Measurements from ENCODE around the gene HYAL2. TPM values are rescaled to one million over a fixed set of nuclear protein-coding genes. Genes with fewer than 3 reads are reported as not detected.

Gene HYAL2
- total RNA-seq, 1 experiment from 2014 or later, result 29.6 TPM

GRCh38 chr3:50327129-50327528 is 4.6 kb upstream of the HYAL2 start:
- DNase-seq, result no peak
- TF ChIP-seq, protein P1, sequence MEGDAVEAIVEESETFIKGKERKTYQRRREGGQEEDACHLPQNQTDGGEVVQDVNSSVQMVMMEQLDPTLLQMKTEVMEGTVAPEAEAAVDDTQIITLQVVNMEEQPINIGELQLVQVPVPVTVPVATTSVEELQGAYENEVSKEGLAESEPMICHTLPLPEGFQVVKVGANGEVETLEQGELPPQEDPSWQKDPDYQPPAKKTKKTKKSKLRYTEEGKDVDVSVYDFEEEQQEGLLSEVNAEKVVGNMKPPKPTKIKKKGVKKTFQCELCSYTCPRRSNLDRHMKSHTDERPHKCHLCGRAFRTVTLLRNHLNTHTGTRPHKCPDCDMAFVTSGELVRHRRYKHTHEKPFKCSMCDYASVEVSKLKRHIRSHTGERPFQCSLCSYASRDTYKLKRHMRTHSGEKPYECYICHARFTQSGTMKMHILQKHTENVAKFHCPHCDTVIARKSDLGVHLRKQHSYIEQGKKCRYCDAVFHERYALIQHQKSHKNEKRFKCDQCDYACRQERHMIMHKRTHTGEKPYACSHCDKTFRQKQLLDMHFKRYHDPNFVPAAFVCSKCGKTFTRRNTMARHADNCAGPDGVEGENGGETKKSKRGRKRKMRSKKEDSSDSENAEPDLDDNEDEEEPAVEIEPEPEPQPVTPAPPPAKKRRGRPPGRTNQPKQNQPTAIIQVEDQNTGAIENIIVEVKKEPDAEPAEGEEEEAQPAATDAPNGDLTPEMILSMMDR (conservative IDR thresholded peaks at IDR 0.05), result no peak
- TF ChIP-seq EZH2 (IDR thresholded peaks at IDR 0.05; ENCODE audit: low read depth), result no peak
- H3K27me3 ChIP-seq (ENCODE audit: insufficient read depth, low read depth), result no peaks in the 10 kb centered on the region
- H3K36me3 ChIP-seq (ENCODE audit: low read depth), result no peaks in the 10 kb centered on the region
- H3K4me1 ChIP-seq (replicated peaks; ENCODE audit: insufficient read depth), result peaks cover 3% of the 10 kb centered on the region; the same call in 1 of the 2 replicates
- H3K4me3 ChIP-seq, result peak overlapping the region; percentile 90
- peak overlapping the region; percentile 94 for H3K4me2 ChIP-seq
- ChIA-PET CTCF (no interaction called here), POLR2A (ENCODE audit: unreplicated experiment) (no interaction called here)
- no peak overlapping the region for H3K27ac ChIP-seq
- peaks cover 21% of the 10 kb centered on the region for H3F3A ChIP-seq (ENCODE audit: insufficient read depth, low read depth)
- H4K20me1 ChIP-seq (ENCODE audit: insufficient read depth), result no peaks in the 10 kb centered on the region; the same call in 1 of the 2 replicates
- H2AFZ ChIP-seq, result no peak overlapping the region
- H3K79me2 ChIP-seq (ENCODE audit: low read depth), result peaks cover 17% of the 10 kb centered on the region
- no peaks in the 10 kb centered on the region for H3K9me2 ChIP-seq (ENCODE audit: insufficient read depth)
- no peaks in the 10 kb centered on the region for H3K9me3 ChIP-seq (ENCODE audit: insufficient read depth, low read depth)
- intact Hi-C loops (cut with micrococcal nuclease; ENCODE audit: unreplicated experiment), result no loop called here
- BruUV-seq (replicated peaks), result TSS peak; percentile 28

DNA sequence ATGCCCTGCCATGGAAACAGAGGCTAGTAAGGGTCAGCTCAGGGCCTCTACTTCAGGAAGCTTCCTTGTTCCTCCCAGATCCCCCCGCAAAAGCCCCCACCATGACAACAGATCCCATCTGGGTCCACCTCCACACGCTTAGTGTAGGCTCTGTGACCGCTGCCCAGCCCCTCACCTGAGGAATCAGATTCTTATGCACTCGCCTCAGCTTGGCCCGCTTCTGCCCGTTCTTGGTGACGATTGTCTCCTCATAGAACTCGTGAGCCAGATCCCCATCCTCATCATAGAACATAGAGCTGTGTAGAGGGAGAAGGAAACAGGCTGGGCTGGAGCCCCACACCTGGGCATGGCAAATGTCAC is 3.6 kb upstream of the HYAL2 start:
- BruUV-seq (replicated peaks), result no TSS peak
- Histone ChIP-seq H3K79me2 (ENCODE audit: low read depth) (peaks cover 17% of the 10 kb centered on the region), H3K9me2 (ENCODE audit: insufficient read depth) (no peaks in the 10 kb centered on the region), H3K4me2 (no peak overlapping the region), H3K4me3 (no peak overlapping the region), H3K4me1 (replicated peaks; ENCODE audit: insufficient read depth) (peaks cover 3% of the 10 kb centered on the region; the same call in 1 of the 2 replicates), H2AFZ (no peak overlapping the region), H3K9me3 (ENCODE audit: insufficient read depth, low read depth) (no peaks in the 10 kb centered on the region), H3K27me3 (ENCODE audit: insufficient read depth, low read depth) (no peaks in the 10 kb centered on the region), H3K27ac (no peak overlapping the region), H4K20me1 (ENCODE audit: insufficient read depth) (no peaks in the 10 kb centered on the region; the same call in 1 of the 2 replicates), H3F3A (ENCODE audit: insufficient read depth, low read depth) (peaks cover 21% of the 10 kb centered on the region), H3K36me3 (ENCODE audit: low read depth) (no peaks in the 10 kb centered on the region)
- no peak for DNase-seq
- CTCF ChIA-PET, result no interaction called here
- intact Hi-C loops (cut with micrococcal nuclease; ENCODE audit: unreplicated experiment), result no loop called here
- TF ChIP-seq, protein P1 (conservative IDR thresholded peaks at IDR 0.05), result no peak
- POLR2A ChIA-PET (ENCODE audit: unreplicated experiment), result no interaction called here

GRCh38 chr3:50325497-50326181 is 3.1 kb upstream of the HYAL2 start:
- H3K79me2 ChIP-seq (ENCODE audit: low read depth), result peaks cover 19% of the 10 kb centered on the region
- H4K20me1 ChIP-seq (ENCODE audit: insufficient read depth), result no peaks in the 10 kb centered on the region; the same call in 1 of the 2 replicates
- H3F3A ChIP-seq (ENCODE audit: insufficient read depth, low read depth), result peaks cover 21% of the 10 kb centered on the region
- no peak overlapping the region for H3K27ac ChIP-seq
- TF ChIP-seq EZH2 (IDR thresholded peaks at IDR 0.05; ENCODE audit: low read depth), result no peak
- TF ChIP-seq, protein P1 (conservative IDR thresholded peaks at IDR 0.05), result no peak
- no peaks in the 10 kb centered on the region for H3K9me3 ChIP-seq (ENCODE audit: insufficient read depth, low read depth)
- H3K27me3 ChIP-seq (ENCODE audit: insufficient read depth, low read depth), result no peaks in the 10 kb centered on the region
- ChIA-PET CTCF (interaction anchor here (1.6 kb wide), 1 partner anchor 22 kb away, joined by 4 read pairs; the partner anchor contains the start of gene HYAL1), POLR2A (ENCODE audit: unreplicated experiment) (no interaction called here)
- no TSS peak for BruUV-seq (replicated peaks)
- no peaks in the 10 kb centered on the region for H3K36me3 ChIP-seq (ENCODE audit: low read depth)
- no peak overlapping the region for H3K4me2 ChIP-seq
- DNase-seq, result no peak
- H2AFZ ChIP-seq, result no peak overlapping the region
- H3K4me3 ChIP-seq, result no peak overlapping the region
- H3K4me1 ChIP-seq (replicated peaks; ENCODE audit: insufficient read depth), result peaks cover 3% of the 10 kb centered on the region; the same call in 1 of the 2 replicates
- intact Hi-C loops (cut with micrococcal nuclease; ENCODE audit: unreplicated experiment), result no loop called here
- H3K9me2 ChIP-seq (ENCODE audit: insufficient read depth), result no peaks in the 10 kb centered on the region

All from PC-9 (cell line).